ENCODE data around the gene FOSB. TPM values are rescaled to one million over a fixed set of nuclear protein-coding genes. Genes with fewer than 3 reads are reported as not detected.

Gene FOSB
- total and polyA plus RNA-seq, 7 experiments from 2014 or later, result 2.1 to 1,925 (median 19.3) TPM

DNA sequence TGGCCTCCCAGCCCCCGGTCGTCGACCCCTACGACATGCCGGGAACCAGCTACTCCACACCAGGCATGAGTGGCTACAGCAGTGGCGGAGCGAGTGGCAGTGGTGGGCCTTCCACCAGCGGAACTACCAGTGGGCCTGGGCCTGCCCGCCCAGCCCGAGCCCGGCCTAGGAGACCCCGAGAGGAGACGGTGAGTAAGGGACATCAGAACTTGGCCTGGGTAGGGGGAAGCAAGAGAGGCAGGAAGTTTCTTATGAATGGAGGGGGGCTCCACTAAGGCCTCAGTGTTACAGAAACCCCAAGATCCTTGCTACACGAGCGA is 2.9 kb downstream of the FOSB start:
- intact Hi-C loops (cut with micrococcal nuclease), result no loop called here
- H3K27ac Mint-ChIP-seq, result peak overlapping the region in 6 of 9 donors; percentile 69 to 100 (median 99)
- no peak for ATAC-seq

GRCh38 chr19:45471111-45471930 is 3.5 kb downstream of the FOSB start:
- ATAC-seq (no peak), DNase-seq (peak in 1 of 9 donors; percentile 40)
- H3K4me1 ChIP-seq (ENCODE audit: control insufficient read depth in 2 of 2, insufficient read depth in 2 of 2, low read length in 2 of 2), result peaks cover 10 to 16% of the 10 kb centered on the region in 2 donors
- CTCF ChIA-PET, result interaction anchor here (1.0 to 1.5 kb wide), 3 partner anchors 9 to 168 kb away, joined by 3 to 6 read pairs (median 3); partner anchors contain the start of gene EML2
- intact Hi-C loops (cut with micrococcal nuclease), result no loop called here
- H3K36me3 ChIP-seq (ENCODE audit: control insufficient read depth in 2 of 3, insufficient read depth in 3 of 3, low read length in 3 of 3), result peaks cover 0 to 11% (median 0%) of the 10 kb centered on the region in 3 experiments
- H3K9me3 Mint-ChIP-seq, result peaks cover 0 to 72% (median 0%) of the 10 kb centered on the region in 11 donors
- peak overlapping the region in 8 of 10 donors; percentile 13 to 96 (median 89) for H3K4me3 Mint-ChIP-seq
- H3K4me3 ChIP-seq (ENCODE audit: low read length), result no peak overlapping the region
- POLR2A ChIA-PET, result interaction anchor here (1.0 kb wide), 1 partner anchor 8 kb away, joined by 3 read pairs; no protein-coding TSS in a partner anchor
- no peak overlapping the region for H3K27ac ChIP-seq (ENCODE audit: low read depth, low read length)
- H3K36me3 Mint-ChIP-seq, result peaks cover 0 to 1% (median 0%) of the 10 kb centered on the region in 5 donors
- no peaks in the 10 kb centered on the region for H3K9me3 ChIP-seq (ENCODE audit: control insufficient read depth in 2 of 3, low read length in 3 of 3)
- H3K27me3 Mint-ChIP-seq, result peaks cover 9 to 62% (median 23%) of the 10 kb centered on the region in 5 donors
- peak overlapping the region in 6 of 9 donors; percentile 15 to 100 (median 81) for H3K27ac Mint-ChIP-seq
- H3K27me3 ChIP-seq (ENCODE audit: control insufficient read depth in 2 of 2, insufficient read depth in 2 of 2, low read length in 2 of 2), result no peaks in the 10 kb centered on the region
- H3K4me1 Mint-ChIP-seq, result peaks cover 17 to 49% (median 26%) of the 10 kb centered on the region in 7 donors

More for the DNA sequence above, 2.9 kb downstream of the FOSB start:
- Mint-ChIP-seq H3K9me3 (peaks cover 0 to 67% (median 0%) of the 10 kb centered on the region in 11 donors), H3K4me1 (peaks cover 16 to 47% (median 26%) of the 10 kb centered on the region in 7 donors), H3K27me3 (peaks cover 9 to 59% (median 23%) of the 10 kb centered on the region in 5 donors), H3K36me3 (peaks cover 0 to 1% (median 0%) of the 10 kb centered on the region in 5 donors), H3K4me3 (peak overlapping the region; percentile 16 to 96 (median 94))
- peak in 1 of 9 donors; percentile 20 for DNase-seq
- peaks cover 10 to 16% of the 10 kb centered on the region in 2 donors for H3K4me1 ChIP-seq (ENCODE audit: control insufficient read depth in 2 of 2, insufficient read depth in 2 of 2, low read length in 2 of 2)
- no peak overlapping the region for H3K27ac ChIP-seq (ENCODE audit: low read depth, low read length)
- ChIA-PET CTCF (interaction anchor here (1.3 to 5.4 kb wide), 3 partner anchors 8 to 32 kb away, joined by 3 to 39 read pairs (median 24); no protein-coding TSS in a partner anchor), POLR2A (interaction anchor here (1.0 kb wide), 1 partner anchor 8 kb away, joined by 3 read pairs; no protein-coding TSS in a partner anchor)
- no peak overlapping the region for H3K4me3 ChIP-seq (ENCODE audit: low read length)
- no peaks in the 10 kb centered on the region for H3K27me3 ChIP-seq (ENCODE audit: control insufficient read depth in 2 of 2, insufficient read depth in 2 of 2, low read length in 2 of 2)
- H3K9me3 ChIP-seq (ENCODE audit: control insufficient read depth in 2 of 3, low read length in 3 of 3), result no peaks in the 10 kb centered on the region
- peaks cover 0 to 11% (median 0%) of the 10 kb centered on the region in 3 experiments for H3K36me3 ChIP-seq (ENCODE audit: control insufficient read depth in 2 of 3, insufficient read depth in 3 of 3, low read length in 3 of 3)

DNA sequence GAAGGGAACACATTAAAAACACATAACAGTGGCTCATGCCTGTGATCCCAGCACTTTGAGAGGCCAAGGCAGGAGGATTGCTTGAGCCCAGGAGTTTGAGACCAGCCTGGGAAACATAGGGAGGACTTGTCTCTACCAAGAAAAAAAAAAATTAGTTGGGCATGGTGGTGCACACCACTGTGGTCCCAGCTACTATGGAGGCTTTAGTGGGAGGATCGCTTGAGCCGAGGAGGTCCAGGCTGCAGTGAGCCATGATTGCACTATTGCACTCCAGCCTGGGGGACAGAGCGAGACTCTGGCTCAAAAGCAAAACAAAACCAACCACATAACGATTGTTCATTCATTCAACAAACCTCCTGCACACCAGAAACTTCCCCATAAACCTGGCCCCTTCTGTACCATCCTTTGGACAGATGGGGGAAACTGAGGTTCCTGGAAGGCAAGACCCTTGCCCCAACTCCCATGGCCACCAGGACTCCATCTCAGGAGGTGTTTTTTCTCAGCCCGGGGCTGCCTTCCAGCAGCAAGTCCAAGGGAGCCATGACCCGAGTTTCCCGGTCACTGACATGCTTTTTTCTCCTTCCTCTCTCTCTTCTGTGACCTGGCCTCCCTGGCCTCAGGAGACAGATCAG is 4.3 kb downstream of the FOSB start:
- DNase-seq (peak in 2 of 9 donors; percentile 19 to 40), ATAC-seq (no peak)
- Mint-ChIP-seq H3K36me3 (peaks cover 0 to 1% (median 0%) of the 10 kb centered on the region in 5 donors), H3K4me1 (peaks cover 22 to 56% (median 28%) of the 10 kb centered on the region in 7 donors), H3K9me3 (peaks cover 0 to 79% (median 0%) of the 10 kb centered on the region in 11 donors), H3K27me3 (peaks cover 9 to 65% (median 23%) of the 10 kb centered on the region in 5 donors), H3K27ac (peak overlapping the region in 6 of 9 donors; percentile 15 to 98 (median 63)), H3K4me3 (peak overlapping the region in 8 of 10 donors; percentile 7 to 96 (median 56))
- H3K4me3 ChIP-seq (ENCODE audit: low read length), result no peak overlapping the region
- H3K27ac ChIP-seq (ENCODE audit: low read depth, low read length), result no peak overlapping the region
- peaks cover 0 to 11% (median 0%) of the 10 kb centered on the region in 3 experiments for H3K36me3 ChIP-seq (ENCODE audit: control insufficient read depth in 2 of 3, insufficient read depth in 3 of 3, low read length in 3 of 3)
- intact Hi-C loops (cut with micrococcal nuclease), result no loop called here
- H3K27me3 ChIP-seq (ENCODE audit: control insufficient read depth in 2 of 2, insufficient read depth in 2 of 2, low read length in 2 of 2), result no peaks in the 10 kb centered on the region
- POLR2A ChIA-PET, result interaction anchor here (0.7 kb wide), 1 partner anchor 31 kb away, joined by 3 read pairs; no protein-coding TSS in a partner anchor
- no peaks in the 10 kb centered on the region for H3K9me3 ChIP-seq (ENCODE audit: control insufficient read depth in 2 of 3, low read length in 3 of 3)
- H3K4me1 ChIP-seq (ENCODE audit: control insufficient read depth in 2 of 2, insufficient read depth in 2 of 2, low read length in 2 of 2), result peaks cover 9 to 16% of the 10 kb centered on the region in 2 donors
- CTCF ChIA-PET, result interaction anchor here (1.0 to 1.5 kb wide), 3 partner anchors 8 to 167 kb away, joined by 3 to 6 read pairs (median 3); partner anchors contain the start of gene EML2

DNA sequence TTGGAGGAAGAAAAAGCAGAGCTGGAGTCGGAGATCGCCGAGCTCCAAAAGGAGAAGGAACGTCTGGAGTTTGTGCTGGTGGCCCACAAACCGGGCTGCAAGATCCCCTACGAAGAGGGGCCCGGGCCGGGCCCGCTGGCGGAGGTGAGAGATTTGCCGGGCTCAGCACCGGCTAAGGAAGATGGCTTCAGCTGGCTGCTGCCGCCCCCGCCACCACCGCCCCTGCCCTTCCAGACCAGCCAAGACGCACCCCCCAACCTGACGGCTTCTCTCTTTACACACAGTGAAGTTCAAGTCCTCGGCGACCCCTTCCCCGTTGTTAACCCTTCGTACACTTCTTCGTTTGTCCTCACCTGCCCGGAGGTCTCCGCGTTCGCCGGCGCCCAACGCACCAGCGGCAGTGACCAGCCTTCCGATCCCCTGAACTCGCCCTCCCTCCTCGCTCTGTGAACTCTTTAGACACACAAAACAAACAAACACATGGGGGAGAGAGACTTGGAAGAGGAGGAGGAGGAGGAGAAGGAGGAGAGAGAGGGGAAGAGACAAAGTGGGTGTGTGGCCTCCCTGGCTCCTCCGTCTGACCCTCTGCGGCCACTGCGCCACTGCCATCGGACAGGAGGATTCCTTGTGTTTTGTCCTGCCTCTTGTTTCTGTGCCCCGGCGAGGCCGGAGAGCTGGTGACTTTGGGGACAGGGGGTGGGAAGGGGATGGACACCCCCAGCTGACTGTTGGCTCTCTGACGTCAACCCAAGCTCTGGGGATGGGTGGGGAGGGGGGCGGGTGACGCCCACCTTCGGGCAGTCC is 5.0 kb downstream of the FOSB start:
- CTCF ChIA-PET, result interaction anchor here (1.0 to 1.5 kb wide), 3 partner anchors 33 to 166 kb away, joined by 3 to 6 read pairs (median 6); partner anchors contain the start of gene EML2
- Mint-ChIP-seq H3K36me3 (peaks cover 0 to 1% (median 0%) of the 10 kb centered on the region in 5 donors), H3K27me3 (peaks cover 9 to 66% (median 23%) of the 10 kb centered on the region in 5 donors), H3K9me3 (peaks cover 0 to 81% (median 0%) of the 10 kb centered on the region in 11 donors), H3K4me3 (peak overlapping the region in 8 of 10 donors; percentile 31 to 96 (median 64)), H3K4me1 (peaks cover 23 to 61% (median 34%) of the 10 kb centered on the region in 7 donors), H3K27ac (peak overlapping the region in 7 of 9 donors; percentile 48 to 98 (median 70))
- Histone ChIP-seq H3K4me3 (ENCODE audit: low read length) (no peak overlapping the region), H3K9me3 (ENCODE audit: control insufficient read depth in 2 of 3, low read length in 3 of 3) (no peaks in the 10 kb centered on the region), H3K4me1 (ENCODE audit: control insufficient read depth in 2 of 2, insufficient read depth in 2 of 2, low read length in 2 of 2) (peaks cover 8 to 17% of the 10 kb centered on the region in 2 donors), H3K27ac (ENCODE audit: low read depth, low read length) (no peak overlapping the region), H3K36me3 (ENCODE audit: control insufficient read depth in 2 of 3, insufficient read depth in 3 of 3, low read length in 3 of 3) (peaks cover 0 to 11% (median 0%) of the 10 kb centered on the region in 3 experiments), H3K27me3 (ENCODE audit: control insufficient read depth in 2 of 2, insufficient read depth in 2 of 2, low read length in 2 of 2) (no peaks in the 10 kb centered on the region)
- DNase-seq (peak in 3 of 9 donors; percentile 40 to 70 (median 47)), ATAC-seq (no peak)
- POLR2A ChIA-PET, result interaction anchor here (0.7 kb wide), 1 partner anchor 32 kb away, joined by 3 read pairs; no protein-coding TSS in a partner anchor
- intact Hi-C loops (cut with micrococcal nuclease), result no loop called here

DNA sequence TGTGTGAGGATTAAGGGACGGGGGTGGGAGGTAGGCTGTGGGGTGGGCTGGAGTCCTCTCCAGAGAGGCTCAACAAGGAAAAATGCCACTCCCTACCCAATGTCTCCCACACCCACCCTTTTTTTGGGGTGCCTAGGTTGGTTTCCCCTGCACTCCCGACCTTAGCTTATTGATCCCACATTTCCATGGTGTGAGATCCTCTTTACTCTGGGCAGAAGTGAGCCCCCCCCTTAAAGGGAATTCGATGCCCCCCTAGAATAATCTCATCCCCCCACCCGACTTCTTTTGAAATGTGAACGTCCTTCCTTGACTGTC is 5.5 kb downstream of the FOSB start:
- Mint-ChIP-seq H3K9me3 (peaks cover 0 to 81% (median 0%) of the 10 kb centered on the region in 11 donors), H3K27ac (peak overlapping the region in 2 of 9 donors; percentile 14 to 92), H3K36me3 (peaks cover 0 to 1% (median 0%) of the 10 kb centered on the region in 5 donors), H3K4me1 (peaks cover 28 to 67% (median 34%) of the 10 kb centered on the region in 7 donors), H3K4me3 (peak overlapping the region in 1 of 10 donors; percentile 96), H3K27me3 (peaks cover 9 to 65% (median 23%) of the 10 kb centered on the region in 5 donors)
- CTCF ChIA-PET, result interaction anchor here (1.3 kb wide), 1 partner anchor 34 kb away, joined by 6 read pairs; no protein-coding TSS in a partner anchor
- POLR2A ChIA-PET, result interaction anchor here (1.6 kb wide), 1 partner anchor 25 kb away, joined by 4 read pairs; no protein-coding TSS in a partner anchor
- Histone ChIP-seq H3K4me3 (ENCODE audit: low read length) (no peak overlapping the region), H3K9me3 (ENCODE audit: control insufficient read depth in 2 of 3, low read length in 3 of 3) (no peaks in the 10 kb centered on the region), H3K36me3 (ENCODE audit: control insufficient read depth in 2 of 3, insufficient read depth in 3 of 3, low read length in 3 of 3) (peaks cover 0 to 7% (median 0%) of the 10 kb centered on the region in 3 experiments), H3K27me3 (ENCODE audit: control insufficient read depth in 2 of 2, insufficient read depth in 2 of 2, low read length in 2 of 2) (no peaks in the 10 kb centered on the region), H3K4me1 (ENCODE audit: control insufficient read depth in 2 of 2, insufficient read depth in 2 of 2, low read length in 2 of 2) (peaks cover 13 to 22% of the 10 kb centered on the region in 2 donors), H3K27ac (ENCODE audit: low read depth, low read length) (no peak overlapping the region)
- no peak for ATAC-seq
- peak in 1 of 9 donors; percentile 58 for DNase-seq
- intact Hi-C loops (cut with micrococcal nuclease), result no loop called here
